Measurements from ENCODE around the gene SOD1.

Gene SOD1

DNA sequence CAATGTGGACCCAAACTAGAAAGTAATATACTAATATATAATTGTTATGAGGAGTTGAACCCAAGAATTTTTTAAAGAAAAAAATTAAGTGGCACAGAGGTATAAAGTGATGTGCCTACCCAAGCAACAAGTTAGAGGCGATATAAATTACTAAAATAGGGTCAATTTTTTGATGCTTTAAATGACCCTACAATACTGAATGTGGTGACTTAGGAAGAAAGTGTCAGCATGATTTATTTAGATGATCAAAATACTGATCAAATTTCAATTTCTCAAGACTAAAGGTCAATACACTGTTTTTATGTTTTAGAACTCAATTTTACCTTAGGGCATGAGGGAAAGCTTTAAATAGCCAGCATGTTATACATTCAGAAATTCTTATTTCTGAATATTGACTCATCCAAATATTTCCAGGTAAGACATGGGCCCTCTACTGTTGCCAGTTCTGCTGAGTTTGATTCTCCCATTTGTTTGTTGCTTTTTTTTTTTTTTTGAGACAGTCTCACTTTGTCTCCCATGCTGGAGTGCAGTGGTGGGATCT lies 52.3 kb downstream of the SOD1 start:
- no peak overlapping the region for H3K4me2 ChIP-seq (ENCODE audit: low read length)
- TF ChIP-seq, protein P1, sequence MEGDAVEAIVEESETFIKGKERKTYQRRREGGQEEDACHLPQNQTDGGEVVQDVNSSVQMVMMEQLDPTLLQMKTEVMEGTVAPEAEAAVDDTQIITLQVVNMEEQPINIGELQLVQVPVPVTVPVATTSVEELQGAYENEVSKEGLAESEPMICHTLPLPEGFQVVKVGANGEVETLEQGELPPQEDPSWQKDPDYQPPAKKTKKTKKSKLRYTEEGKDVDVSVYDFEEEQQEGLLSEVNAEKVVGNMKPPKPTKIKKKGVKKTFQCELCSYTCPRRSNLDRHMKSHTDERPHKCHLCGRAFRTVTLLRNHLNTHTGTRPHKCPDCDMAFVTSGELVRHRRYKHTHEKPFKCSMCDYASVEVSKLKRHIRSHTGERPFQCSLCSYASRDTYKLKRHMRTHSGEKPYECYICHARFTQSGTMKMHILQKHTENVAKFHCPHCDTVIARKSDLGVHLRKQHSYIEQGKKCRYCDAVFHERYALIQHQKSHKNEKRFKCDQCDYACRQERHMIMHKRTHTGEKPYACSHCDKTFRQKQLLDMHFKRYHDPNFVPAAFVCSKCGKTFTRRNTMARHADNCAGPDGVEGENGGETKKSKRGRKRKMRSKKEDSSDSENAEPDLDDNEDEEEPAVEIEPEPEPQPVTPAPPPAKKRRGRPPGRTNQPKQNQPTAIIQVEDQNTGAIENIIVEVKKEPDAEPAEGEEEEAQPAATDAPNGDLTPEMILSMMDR (IDR thresholded peaks at IDR 0.05; ENCODE audit: low read length): no peak
- H3K4me1 ChIP-seq (ENCODE audit: insufficient read depth, low read length, severe bottlenecking): peaks cover 19% of the 10 kb centered on the region

DNA sequence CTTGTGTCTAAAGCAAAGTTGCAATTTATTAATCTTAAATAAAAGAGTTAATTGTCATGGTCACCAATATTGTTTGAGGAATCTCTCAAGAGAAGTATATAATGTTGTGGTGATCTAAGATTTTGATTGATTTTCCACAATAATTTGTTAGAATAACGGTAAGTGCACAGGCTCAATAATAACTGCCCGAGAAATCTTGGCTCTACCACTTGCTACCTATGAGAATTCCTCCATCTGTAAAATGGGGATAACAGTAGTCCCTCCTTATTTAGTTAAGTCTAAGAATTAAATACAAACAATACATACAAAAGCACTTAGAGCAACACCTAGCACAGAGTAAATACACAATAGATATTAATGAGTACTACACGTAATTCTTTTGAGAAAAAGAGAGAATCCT lies 53.6 kb downstream of the SOD1 start:
- Histone ChIP-seq H3K27me3 (ENCODE audit: insufficient read depth, low read length) (no peaks in the 10 kb centered on the region), H3K4me2 (ENCODE audit: low read length) (no peak overlapping the region), H3K9me3 (ENCODE audit: low read length) (no peaks in the 10 kb centered on the region), H3K4me1 (ENCODE audit: insufficient read depth, low read length, severe bottlenecking) (peaks cover 23% of the 10 kb centered on the region), H3K79me2 (ENCODE audit: insufficient read depth, low read length) (peaks cover 97% of the 10 kb centered on the region), H3K9ac (ENCODE audit: low read length) (no peak overlapping the region), H3K36me3 (ENCODE audit: insufficient read depth, low read length) (no peaks in the 10 kb centered on the region), H3K9me2 (ENCODE audit: low read depth, low read length) (no peaks in the 10 kb centered on the region), H3K27ac (ENCODE audit: low read depth, low read length, poor library complexity, severe bottlenecking) (no peak overlapping the region), H4K20me1 (ENCODE audit: insufficient read depth, low read length) (peaks cover 10% of the 10 kb centered on the region; the same call in 1 of the 2 replicates), H2AFZ (ENCODE audit: low read length) (no peak overlapping the region), H3F3A (ENCODE audit: insufficient read depth, low read length) (no peaks in the 10 kb centered on the region), H3K4me3 (ENCODE audit: low read depth, low read length, poor library complexity, severe bottlenecking) (no peak overlapping the region)
- TF ChIP-seq, protein P1 (IDR thresholded peaks at IDR 0.05; ENCODE audit: low read length): no peak

More for the DNA sequence above, 52.3 kb downstream of the SOD1 start:
- H3K27me3 ChIP-seq (ENCODE audit: insufficient read depth, low read length): no peaks in the 10 kb centered on the region
- H4K20me1 ChIP-seq (ENCODE audit: insufficient read depth, low read length): peaks cover 10% of the 10 kb centered on the region; the same call in 1 of the 2 replicates
- no peak overlapping the region for H2AFZ ChIP-seq (ENCODE audit: low read length)
- no peaks in the 10 kb centered on the region for H3F3A ChIP-seq (ENCODE audit: insufficient read depth, low read length)
- H3K79me2 ChIP-seq (ENCODE audit: insufficient read depth, low read length): peaks cover 99% of the 10 kb centered on the region
- H3K27ac ChIP-seq (ENCODE audit: low read depth, low read length, poor library complexity, severe bottlenecking): no peak overlapping the region
- no peak overlapping the region for H3K9ac ChIP-seq (ENCODE audit: low read length)
- no peaks in the 10 kb centered on the region for H3K9me2 ChIP-seq (ENCODE audit: low read depth, low read length)
- H3K4me3 ChIP-seq (ENCODE audit: low read depth, low read length, poor library complexity, severe bottlenecking): no peak overlapping the region
- H3K36me3 ChIP-seq (ENCODE audit: insufficient read depth, low read length): 0 out of 2 replicates have a peak, but pooled peaks cover under 1% of the 10 kb centered on the region
- no peaks in the 10 kb centered on the region for H3K9me3 ChIP-seq (ENCODE audit: low read length)

DNA sequence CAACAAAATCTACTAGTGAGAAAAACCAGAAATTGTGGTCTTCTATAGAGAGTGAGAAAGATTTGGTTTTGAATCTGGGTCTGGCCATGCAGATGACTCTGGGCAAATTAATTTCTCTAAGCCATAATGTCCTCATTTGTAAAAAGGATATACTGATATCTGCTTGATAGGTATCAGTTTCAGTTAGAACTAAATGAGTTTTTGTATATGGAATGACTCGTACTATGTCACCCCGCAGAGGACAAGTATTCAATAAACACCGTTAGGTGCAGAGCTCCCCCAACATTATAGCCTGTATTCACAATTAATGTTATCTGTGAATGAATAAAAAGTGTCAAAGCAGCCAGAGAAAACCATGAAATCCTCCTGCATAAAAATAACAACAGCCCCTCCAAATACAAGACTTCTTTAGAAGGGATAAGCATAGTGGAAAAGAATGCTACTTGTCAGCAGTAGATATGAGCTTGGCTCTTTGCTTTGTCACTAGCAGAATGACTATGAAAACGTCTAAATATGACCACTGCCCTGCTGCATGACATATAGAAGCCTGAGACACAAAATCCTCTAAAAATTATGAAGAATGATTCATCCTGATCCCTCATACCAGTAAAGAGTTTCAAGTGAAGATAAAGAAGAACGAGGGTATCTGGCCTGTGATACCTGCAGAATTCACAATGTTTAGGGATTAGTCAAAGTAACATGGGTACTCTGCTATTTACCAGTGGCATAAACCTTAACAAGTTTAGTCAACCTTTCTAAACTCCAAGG lies 54.7 kb downstream of the SOD1 start:
- H3K27me3 ChIP-seq (ENCODE audit: insufficient read depth, low read length): no peaks in the 10 kb centered on the region
- no peak overlapping the region for H2AFZ ChIP-seq (ENCODE audit: low read length)
- H3K9me2 ChIP-seq (ENCODE audit: low read depth, low read length): no peaks in the 10 kb centered on the region
- peaks cover 97% of the 10 kb centered on the region for H3K79me2 ChIP-seq (ENCODE audit: insufficient read depth, low read length)
- H3K36me3 ChIP-seq (ENCODE audit: insufficient read depth, low read length): no peaks in the 10 kb centered on the region
- H3K4me2 ChIP-seq (ENCODE audit: low read length): no peak overlapping the region
- no peak overlapping the region for H3K9ac ChIP-seq (ENCODE audit: low read length)
- H3K9me3 ChIP-seq (ENCODE audit: low read length): no peaks in the 10 kb centered on the region
- H3K4me3 ChIP-seq (ENCODE audit: low read depth, low read length, poor library complexity, severe bottlenecking): no peak overlapping the region
- peaks cover 23% of the 10 kb centered on the region for H3K4me1 ChIP-seq (ENCODE audit: insufficient read depth, low read length, severe bottlenecking)
- no peaks in the 10 kb centered on the region for H3F3A ChIP-seq (ENCODE audit: insufficient read depth, low read length)
- H3K27ac ChIP-seq (ENCODE audit: low read depth, low read length, poor library complexity, severe bottlenecking): no peak overlapping the region
- H4K20me1 ChIP-seq (ENCODE audit: insufficient read depth, low read length): peaks cover 10% of the 10 kb centered on the region; the same call in 1 of the 2 replicates
- TF ChIP-seq, protein P1 (IDR thresholded peaks at IDR 0.05; ENCODE audit: low read length): no peak
- no peak for TF ChIP-seq EZH2 (IDR thresholded peaks at IDR 0.05; ENCODE audit: borderline replicate concordance, low read length)

Measured in OCI-LY1 (cell line).